Measurements from ENCODE around the gene MSMB.

DNA sequence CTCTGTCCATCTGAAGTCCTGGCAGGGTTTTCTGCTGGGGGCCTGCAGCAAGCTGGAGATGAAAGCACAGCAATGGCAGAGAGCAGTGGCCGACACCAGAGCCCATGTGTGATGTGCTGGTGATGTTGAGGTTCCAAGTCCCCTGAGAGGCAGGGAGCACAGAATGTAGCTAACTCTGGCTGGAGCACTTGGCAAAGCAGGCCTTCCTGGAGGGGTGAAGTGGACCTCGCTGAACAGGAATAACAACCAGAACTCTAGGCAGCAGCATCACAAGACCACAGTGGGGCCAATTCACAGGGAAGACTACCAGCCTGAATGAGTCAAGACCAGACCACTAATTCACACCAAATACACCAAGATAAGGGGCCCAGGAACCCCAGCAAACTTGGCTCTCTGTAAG is 22.8 kb upstream of the MSMB start:
- TF ChIP-seq CEBPB (tag; IDR thresholded peaks at IDR 0.05), result no peak
- TF ChIP-seq PTTG1 (tag; IDR thresholded peaks at IDR 0.05; ENCODE audit: low read depth), result no peak
- TF ChIP-seq, protein P1, sequence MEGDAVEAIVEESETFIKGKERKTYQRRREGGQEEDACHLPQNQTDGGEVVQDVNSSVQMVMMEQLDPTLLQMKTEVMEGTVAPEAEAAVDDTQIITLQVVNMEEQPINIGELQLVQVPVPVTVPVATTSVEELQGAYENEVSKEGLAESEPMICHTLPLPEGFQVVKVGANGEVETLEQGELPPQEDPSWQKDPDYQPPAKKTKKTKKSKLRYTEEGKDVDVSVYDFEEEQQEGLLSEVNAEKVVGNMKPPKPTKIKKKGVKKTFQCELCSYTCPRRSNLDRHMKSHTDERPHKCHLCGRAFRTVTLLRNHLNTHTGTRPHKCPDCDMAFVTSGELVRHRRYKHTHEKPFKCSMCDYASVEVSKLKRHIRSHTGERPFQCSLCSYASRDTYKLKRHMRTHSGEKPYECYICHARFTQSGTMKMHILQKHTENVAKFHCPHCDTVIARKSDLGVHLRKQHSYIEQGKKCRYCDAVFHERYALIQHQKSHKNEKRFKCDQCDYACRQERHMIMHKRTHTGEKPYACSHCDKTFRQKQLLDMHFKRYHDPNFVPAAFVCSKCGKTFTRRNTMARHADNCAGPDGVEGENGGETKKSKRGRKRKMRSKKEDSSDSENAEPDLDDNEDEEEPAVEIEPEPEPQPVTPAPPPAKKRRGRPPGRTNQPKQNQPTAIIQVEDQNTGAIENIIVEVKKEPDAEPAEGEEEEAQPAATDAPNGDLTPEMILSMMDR (IDR thresholded peaks at IDR 0.05 in 2 of 3, conservative IDR thresholded peaks at IDR 0.05 in 1 of 3; ENCODE audit: insufficient read depth in 2 of 3, low read depth in 1 of 3, low read length in 3 of 3), result no peak
- no peak for TF ChIP-seq NFE2L1 (tag; IDR thresholded peaks at IDR 0.05; ENCODE audit: borderline replicate concordance, low read depth)
- no peak for TF ChIP-seq ZNF282 (CRISPR knock-in tag; IDR thresholded peaks at IDR 0.05)
- TF ChIP-seq, protein P2, sequence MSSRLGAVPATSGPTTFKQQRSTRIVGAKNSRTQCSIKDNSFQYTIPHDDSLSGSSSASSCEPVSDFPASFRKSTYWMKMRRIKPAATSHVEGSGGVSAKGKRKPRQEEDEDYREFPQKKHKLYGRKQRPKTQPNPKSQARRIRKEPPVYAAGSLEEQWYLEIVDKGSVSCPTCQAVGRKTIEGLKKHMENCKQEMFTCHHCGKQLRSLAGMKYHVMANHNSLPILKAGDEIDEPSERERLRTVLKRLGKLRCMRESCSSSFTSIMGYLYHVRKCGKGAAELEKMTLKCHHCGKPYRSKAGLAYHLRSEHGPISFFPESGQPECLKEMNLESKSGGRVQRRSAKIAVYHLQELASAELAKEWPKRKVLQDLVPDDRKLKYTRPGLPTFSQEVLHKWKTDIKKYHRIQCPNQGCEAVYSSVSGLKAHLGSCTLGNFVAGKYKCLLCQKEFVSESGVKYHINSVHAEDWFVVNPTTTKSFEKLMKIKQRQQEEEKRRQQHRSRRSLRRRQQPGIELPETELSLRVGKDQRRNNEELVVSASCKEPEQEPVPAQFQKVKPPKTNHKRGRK (tag; IDR thresholded peaks at IDR 0.05), result no peak
